G401 (cell line): ENCODE results near the gene TRAPPC11. TPM values are rescaled to one million over a fixed set of nuclear protein-coding genes. Genes with fewer than 3 reads are reported as not detected.
"Not testable (repeated sequence)": the region's sequence is repeated elsewhere in the genome, so short reads cannot be mapped to it uniquely, and the experiment has no call there.

Experiments
- DNase-seq: peaks from one replicate; pipeline ENCODE4 v3.0.0-alpha.2; 2015; ENCODE audit warnings: low spot score
- in situ Hi-C: cut with HindIII; loops from 2 replicates; pipeline ENCODE4 v1.10.0; 2016; ENCODE audit warnings: low sequenced_read_pairs, mixed read lengths
- total RNA-seq: library from RNA; depleted of rRNA; stranded (reverse); fragments of >200 nt; shearing (Covaris generic); gene quantifications from 2 replicates; pipeline ENCODE4 v1.2.3, GENCODE V29; 2014

Gene TRAPPC11
- total RNA-seq, 1 experiment from 2014 or later: 50.2 TPM

DNA sequence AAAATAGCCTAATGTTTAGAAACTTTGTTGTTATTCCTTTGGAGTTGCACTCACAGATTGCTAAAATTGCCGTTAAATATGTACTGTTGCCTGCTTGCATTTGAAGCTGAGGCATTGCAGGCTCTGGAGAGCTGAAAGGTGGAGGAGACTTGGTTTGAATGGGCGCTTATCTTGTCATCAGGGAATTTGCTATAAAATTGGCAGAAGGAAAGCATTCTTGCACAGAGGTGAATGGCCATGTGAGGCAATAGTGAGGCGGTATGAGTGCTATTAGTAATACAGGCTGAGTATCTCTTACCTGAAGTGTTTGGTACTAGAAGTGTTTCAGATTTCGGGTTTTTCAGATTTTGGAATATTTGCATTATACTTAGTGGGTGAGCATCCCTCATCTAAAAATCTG is 41.3 kb downstream of the TRAPPC11 start:
- no peak for DNase-seq
- in situ Hi-C loops: no loop called here

- in situ Hi-C loops: no loop called here
Measured at GRCh38 chr4:183702492-183702891, 43.4 kb downstream of the TRAPPC11 start.

GRCh38 chr4:183714626-183715025 is 55.5 kb downstream of the TRAPPC11 start:
- in situ Hi-C loops: no loop called here
- peak; percentile 6 for DNase-seq

More at GRCh38 chr4:183702492-183702891, 43.4 kb downstream of the TRAPPC11 start:
- DNase-seq: no peak

GRCh38 chr4:183716302-183716701 is 57.2 kb downstream of the TRAPPC11 start:
- no peak for DNase-seq
- in situ Hi-C loops: no loop called here

GRCh38 chr4:183718876-183719275 is 59.8 kb downstream of the TRAPPC11 start:
- no peak for DNase-seq
- in situ Hi-C loops: no loop called here

- DNase-seq: no peak
- in situ Hi-C loops: no loop called here
Measured at GRCh38 chr4:183721207-183722081, 62.4 kb downstream of the TRAPPC11 start.

GRCh38 chr4:183722731-183723560 is 63.9 kb downstream of the TRAPPC11 start:
- peak; percentile 9 for DNase-seq
- in situ Hi-C loops: no loop called here

GRCh38 chr4:183723561-183724228 is 64.6 kb downstream of the TRAPPC11 start:
- DNase-seq: no peak
- in situ Hi-C loops: no loop called here

DNA sequence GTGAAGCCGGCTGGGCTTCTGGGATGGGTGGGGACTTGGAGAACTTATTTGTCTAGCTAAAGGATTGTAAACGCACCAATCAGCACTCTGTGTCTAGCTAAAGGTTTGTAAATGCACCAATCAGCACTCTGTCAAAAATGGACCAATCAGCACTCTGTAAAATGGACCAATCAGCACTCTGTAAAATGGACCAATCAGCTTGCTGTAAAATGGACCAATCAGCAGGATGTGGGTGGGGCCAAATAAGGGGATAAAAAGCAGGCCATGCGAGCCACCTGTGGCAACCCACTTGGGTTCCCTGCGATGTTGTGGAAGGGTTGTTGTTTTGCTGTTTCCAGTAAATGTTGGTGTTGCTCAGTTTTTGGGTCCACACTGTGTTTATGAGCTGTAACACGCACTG is 66.5 kb downstream of the TRAPPC11 start:
- DNase-seq, in situ Hi-C loops: not testable (repeated sequence)

GRCh38 chr4:183727482-183727881 is 68.4 kb downstream of the TRAPPC11 start:
- in situ Hi-C loops: no loop called here
- DNase-seq: no peak

GRCh38 chr4:183728223-183729068 is 69.4 kb downstream of the TRAPPC11 start:
- in situ Hi-C loops: no loop called here
- DNase-seq: no peak

DNA sequence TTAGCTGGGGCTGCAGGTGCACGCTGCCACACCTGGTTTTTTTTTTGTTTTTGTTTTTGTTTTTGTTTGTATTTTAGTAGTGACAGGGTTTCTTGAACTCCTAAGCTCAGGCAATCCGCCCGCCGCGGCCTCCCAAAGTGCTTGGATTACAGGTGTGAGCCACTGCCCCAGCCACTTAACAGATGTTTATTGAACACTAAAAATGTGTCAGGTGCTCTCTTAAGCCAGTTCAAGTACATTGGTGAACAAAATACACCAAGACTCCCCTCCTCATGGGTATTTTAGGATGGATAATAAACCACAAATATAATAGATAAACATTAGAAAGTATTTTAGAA is 69.9 kb downstream of the TRAPPC11 start:
- no peak for DNase-seq
- in situ Hi-C loops: no loop called here

GRCh38 chr4:183729430-183730328 is 70.6 kb downstream of the TRAPPC11 start:
- in situ Hi-C loops: no loop called here

GRCh38 chr4:183732296-183732695 is 73.2 kb downstream of the TRAPPC11 start:
- no peak for DNase-seq
- in situ Hi-C loops: no loop called here

More at GRCh38 chr4:183729430-183730328, 70.6 kb downstream of the TRAPPC11 start:
- no peak for DNase-seq

DNA sequence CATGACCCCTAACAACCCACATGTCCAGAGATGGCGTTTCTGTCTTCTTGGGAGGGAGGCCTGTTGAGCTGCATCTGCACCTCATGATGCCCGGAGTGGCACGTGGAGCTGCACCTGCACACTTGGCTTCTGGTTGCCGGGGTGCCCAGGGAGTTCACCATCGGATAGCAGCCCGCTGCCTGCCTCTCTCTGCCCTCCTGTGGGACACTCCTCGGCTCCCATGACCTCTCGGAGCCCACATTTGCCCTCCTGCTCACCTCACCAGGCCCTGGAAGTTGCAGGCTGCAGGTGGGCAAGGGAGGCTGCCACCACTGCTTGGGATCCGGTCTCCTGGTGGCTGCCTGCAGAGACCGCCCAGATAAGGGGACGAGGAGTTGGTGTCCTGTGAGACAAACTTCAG is 74.1 kb downstream of the TRAPPC11 start:
- no peak for DNase-seq
- in situ Hi-C loops: no loop called here

- in situ Hi-C loops: no loop called here
- no peak for DNase-seq
Measured at GRCh38 chr4:183738081-183738673, 79.1 kb downstream of the TRAPPC11 start.

DNA sequence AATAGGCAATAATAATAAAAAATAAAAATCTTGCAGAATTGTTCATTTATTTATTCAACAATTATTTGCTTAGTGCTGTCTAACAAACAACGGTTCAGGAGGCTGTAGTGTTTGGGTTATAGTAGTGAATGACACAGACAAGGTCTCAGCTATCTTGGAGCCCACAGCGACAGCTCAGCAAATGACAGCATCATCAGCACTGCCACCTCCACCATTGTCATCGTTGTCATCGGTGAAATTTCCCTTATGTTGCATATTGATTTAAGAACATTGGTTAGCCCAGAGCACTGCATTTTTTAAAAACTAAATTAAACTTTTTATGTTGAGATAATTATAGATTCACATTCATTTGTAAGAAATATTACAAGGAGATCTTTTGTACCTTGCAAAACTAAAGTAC is 79.9 kb downstream of the TRAPPC11 start:
- in situ Hi-C loops: no loop called here
- DNase-seq: no peak
